GM23248 (cell line): ENCODE results near the gene STIM2. TPM values are rescaled to one million over a fixed set of nuclear protein-coding genes. Genes with fewer than 3 reads are reported as not detected.

ENCODE experiments used
- DNase-seq: peaks from one replicate; pipeline ENCODE4 v3.0.0-alpha.2; 2015
- H2AFZ ChIP-seq: fragments of 200-600 bp; sonication (generic); 2 replicates; pipeline ENCODE4 v1.6.1; 2016; ENCODE audit warnings: antibody characterized with exemption
- H3F3A ChIP-seq: fragments of 200-600 bp; sonication (generic); 2 replicates; pipeline ENCODE4 v1.6.1; 2016; ENCODE audit warnings: mild to moderate bottlenecking, antibody characterized with exemption, mixed run types; ENCODE audit not compliant: insufficient read depth
- H3K27ac ChIP-seq: fragments of 200-600 bp; sonication (generic); 2 replicates; pipeline ENCODE4 v1.5.1; 2016; ENCODE audit warnings: mild to moderate bottlenecking
- H3K27me3 ChIP-seq: fragments of 200-600 bp; sonication (generic); replicated peaks from 2 replicates; pipeline ENCODE4 v1.6.1; 2016; ENCODE audit warnings: mild to moderate bottlenecking; ENCODE audit not compliant: insufficient read depth
- H3K36me3 ChIP-seq: fragments of 200-600 bp; sonication (generic); 2 replicates; pipeline ENCODE4 v1.6.1; 2016; ENCODE audit warnings: low read depth, mild to moderate bottlenecking
- H3K4me1 ChIP-seq: fragments of 200-600 bp; sonication (generic); 2 replicates; pipeline ENCODE4 v1.6.1; 2016; ENCODE audit warnings: mild to moderate bottlenecking; ENCODE audit not compliant: insufficient read depth
- H3K4me2 ChIP-seq: fragments of 200-600 bp; sonication (generic); one replicate; pipeline ENCODE4 v1.6.1; 2016; ENCODE audit warnings: mild to moderate bottlenecking; ENCODE audit not compliant: unreplicated experiment
- H3K4me3 ChIP-seq: fragments of 200-600 bp; sonication (generic); 2 replicates; pipeline ENCODE4 v1.5.1; 2016; ENCODE audit warnings: mild to moderate bottlenecking
- H3K79me2 ChIP-seq: fragments of 200-600 bp; sonication (generic); 2 replicates; pipeline ENCODE4 v1.6.1; 2016; ENCODE audit warnings: mild to moderate bottlenecking; ENCODE audit not compliant: insufficient read depth
- H3K9ac ChIP-seq: fragments of 200-600 bp; sonication (generic); 2 replicates; pipeline ENCODE4 v1.6.1; 2016; ENCODE audit warnings: mild to moderate bottlenecking
- H3K9me2 ChIP-seq: fragments of 200-600 bp; sonication (generic); 2 replicates; pipeline ENCODE4 v1.6.1; 2016; ENCODE audit warnings: mixed run types, mild to moderate bottlenecking, moderate library complexity; ENCODE audit not compliant: insufficient read depth
- H3K9me3 ChIP-seq: fragments of 200-600 bp; sonication (generic); one replicate; pipeline ENCODE4 v1.6.1; 2017; ENCODE audit warnings: low read depth
- H4K20me1 ChIP-seq: fragments of 200-600 bp; sonication (generic); 2 replicates; pipeline ENCODE4 v1.6.0; 2016; ENCODE audit not compliant: insufficient read depth
- EZH2 ChIP-seq: fragments of 200-600 bp; sonication (generic); IDR thresholded peaks from 2 replicates; pipeline ENCODE4 v1.6.1; 2018; ENCODE audit warnings: antibody characterized with exemption, mild to moderate bottlenecking; ENCODE audit not compliant: insufficient read depth, poor library complexity, severe bottlenecking
- EZH2phosphoT487 ChIP-seq: fragments of 200-600 bp; sonication (generic); IDR thresholded peaks from 2 replicates; pipeline ENCODE4 v1.6.1; 2018; ENCODE audit warnings: antibody characterized with exemption, moderate library complexity, mild to moderate bottlenecking, low read depth; ENCODE audit not compliant: insufficient read depth
- WGBS, 2 experiments: methylation state at CpG; one replicate each; pipeline ENCODE4 v1.1.6; 2015 to 2017; ENCODE audit warnings: low lambda C conversion rate in 2 of 2, low coverage in 1 of 2; ENCODE audit errors: missing lambda C conversion rate in 2 of 2; 5-methylcytosine and 5-hydroxymethylcytosine counted together
- in situ Hi-C: fragments of 300-500 bp; cut with MboI; formaldehyde crosslinking; loops from 2 replicates; pipeline ENCODE4 v1.15.0; 2020
- polyA plus RNA-seq: library from polyadenylated mRNA; unstranded; fragments of >200 nt; fragmentation: Nextera tagmentation; extraction: Ambion mirVana; gene quantifications from 2 replicates; pipeline ENCODE4 v1.2.1, GENCODE V29; 2016
- total RNA-seq: library from RNA; depleted of rRNA; stranded (reverse); fragments of >200 nt; shearing (Covaris generic); gene quantifications from 2 replicates; pipeline ENCODE4 v1.2.3, GENCODE V29; 2014

The STIM2 gene
- total and polyA plus RNA-seq, 2 experiments from 2014 or later = 10.8 to 13.8 TPM

- in situ Hi-C loops = loop anchor here (25.0 kb wide), 2 partner anchors 257 to 557 kb away; no protein-coding TSS in a partner anchor
Observed at GRCh38 chr4:27018910-27019309, 158.3 kb downstream of the STIM2 start.

GRCh38 chr4:27019766-27020165 is 159.1 kb downstream of the STIM2 start:
- 95 to 96% methylated on average over 1 of the region's 1 CpG for WGBS, 2 experiments
- H3K4me3 ChIP-seq = no peak overlapping the region

More at GRCh38 chr4:27018910-27019309, 158.3 kb downstream of the STIM2 start:
- Histone ChIP-seq H2AFZ (no peak overlapping the region), H3K27me3 (no peaks in the 10 kb centered on the region), H3K36me3 (peaks cover 20% of the 10 kb centered on the region; the same call in 1 of the 2 replicates), H3K9me3 (no peaks in the 10 kb centered on the region), H3K4me3 (no peak overlapping the region), H4K20me1 (no peaks in the 10 kb centered on the region), H3K27ac (no peak overlapping the region), H3K9ac (no peak overlapping the region), H3K9me2 (no peaks in the 10 kb centered on the region), H3K79me2 (no peaks in the 10 kb centered on the region), H3K4me1 (peaks cover 11% of the 10 kb centered on the region), H3F3A (peaks cover 10% of the 10 kb centered on the region), H3K4me2 (no peak overlapping the region)
- WGBS, 2 experiments = 95 to 96% methylated on average over 1 of the region's 1 CpG
- no peak for DNase-seq
- TF ChIP-seq EZH2phosphoT487 (no peak), EZH2 (no peak)

GRCh38 chr4:27020203-27020602 is 159.6 kb downstream of the STIM2 start:
- no peaks in the 10 kb centered on the region for H4K20me1 ChIP-seq
- H3K9me2 ChIP-seq = no peaks in the 10 kb centered on the region
- H3K36me3 ChIP-seq = peaks cover 20% of the 10 kb centered on the region; the same call in 1 of the 2 replicates
- H2AFZ ChIP-seq = no peak overlapping the region
- peaks cover 10% of the 10 kb centered on the region for H3F3A ChIP-seq
- TF ChIP-seq EZH2phosphoT487 (no peak), EZH2 (no peak)
- no peak overlapping the region for H3K9ac ChIP-seq
- no peaks in the 10 kb centered on the region for H3K27me3 ChIP-seq
- H3K4me3 ChIP-seq = no peak overlapping the region
- H3K9me3 ChIP-seq = no peaks in the 10 kb centered on the region
- DNase-seq = no peak
- in situ Hi-C loops = loop anchor here (25.0 kb wide), 2 partner anchors 258 to 558 kb away; no protein-coding TSS in a partner anchor
- no peak overlapping the region for H3K4me2 ChIP-seq
- 96 to 99% methylated on average over 4 of the region's 4 CpGs for WGBS, 2 experiments
- H3K79me2 ChIP-seq = no peaks in the 10 kb centered on the region
- no peak overlapping the region for H3K27ac ChIP-seq
- H3K4me1 ChIP-seq = peaks cover 11% of the 10 kb centered on the region

More at GRCh38 chr4:27019766-27020165, 159.1 kb downstream of the STIM2 start:
- no peaks in the 10 kb centered on the region for H3K9me2 ChIP-seq
- TF ChIP-seq EZH2phosphoT487 (no peak), EZH2 (no peak)
- no peak for DNase-seq
- H3F3A ChIP-seq = peaks cover 10% of the 10 kb centered on the region
- no peak overlapping the region for H3K27ac ChIP-seq
- H3K36me3 ChIP-seq = peaks cover 20% of the 10 kb centered on the region; the same call in 1 of the 2 replicates
- no peak overlapping the region for H3K4me2 ChIP-seq
- no peaks in the 10 kb centered on the region for H3K9me3 ChIP-seq
- in situ Hi-C loops = loop anchor here (25.0 kb wide), 2 partner anchors 257 to 557 kb away; no protein-coding TSS in a partner anchor
- no peaks in the 10 kb centered on the region for H3K79me2 ChIP-seq
- no peaks in the 10 kb centered on the region for H3K27me3 ChIP-seq
- H2AFZ ChIP-seq = no peak overlapping the region
- no peak overlapping the region for H3K9ac ChIP-seq
- no peaks in the 10 kb centered on the region for H4K20me1 ChIP-seq
- H3K4me1 ChIP-seq = peaks cover 11% of the 10 kb centered on the region

GRCh38 chr4:27020603-27021002 is 160.0 kb downstream of the STIM2 start:
- H3K79me2 ChIP-seq = no peaks in the 10 kb centered on the region
- in situ Hi-C loops = loop anchor here (25.0 kb wide), 2 partner anchors 258 to 558 kb away; no protein-coding TSS in a partner anchor

More at GRCh38 chr4:27020603-27021002, 160.0 kb downstream of the STIM2 start:
- Histone ChIP-seq H4K20me1 (no peaks in the 10 kb centered on the region), H3F3A (peaks cover 10% of the 10 kb centered on the region), H3K9me3 (no peaks in the 10 kb centered on the region), H2AFZ (no peak overlapping the region), H3K27me3 (no peaks in the 10 kb centered on the region), H3K36me3 (peaks cover 20% of the 10 kb centered on the region; the same call in 1 of the 2 replicates), H3K27ac (no peak overlapping the region), H3K4me2 (no peak overlapping the region), H3K4me1 (peaks cover 11% of the 10 kb centered on the region), H3K9ac (no peak overlapping the region), H3K9me2 (no peaks in the 10 kb centered on the region), H3K4me3 (no peak overlapping the region)
- no peak for DNase-seq
- TF ChIP-seq EZH2 = no peak
- no peak for TF ChIP-seq EZH2phosphoT487
